HG03439 (cell line): Measurements from ENCODE around the gene KCNQ1.

Source experiments
- ATAC-seq: cut with Tn5 transposase; IDR thresholded peaks from one replicate; pipeline ENCODE4 v1.9.1; 2021; ENCODE audit warnings: mild to moderate bottlenecking, moderate library complexity; ENCODE audit not compliant: unreplicated experiment

Gene KCNQ1

DNA sequence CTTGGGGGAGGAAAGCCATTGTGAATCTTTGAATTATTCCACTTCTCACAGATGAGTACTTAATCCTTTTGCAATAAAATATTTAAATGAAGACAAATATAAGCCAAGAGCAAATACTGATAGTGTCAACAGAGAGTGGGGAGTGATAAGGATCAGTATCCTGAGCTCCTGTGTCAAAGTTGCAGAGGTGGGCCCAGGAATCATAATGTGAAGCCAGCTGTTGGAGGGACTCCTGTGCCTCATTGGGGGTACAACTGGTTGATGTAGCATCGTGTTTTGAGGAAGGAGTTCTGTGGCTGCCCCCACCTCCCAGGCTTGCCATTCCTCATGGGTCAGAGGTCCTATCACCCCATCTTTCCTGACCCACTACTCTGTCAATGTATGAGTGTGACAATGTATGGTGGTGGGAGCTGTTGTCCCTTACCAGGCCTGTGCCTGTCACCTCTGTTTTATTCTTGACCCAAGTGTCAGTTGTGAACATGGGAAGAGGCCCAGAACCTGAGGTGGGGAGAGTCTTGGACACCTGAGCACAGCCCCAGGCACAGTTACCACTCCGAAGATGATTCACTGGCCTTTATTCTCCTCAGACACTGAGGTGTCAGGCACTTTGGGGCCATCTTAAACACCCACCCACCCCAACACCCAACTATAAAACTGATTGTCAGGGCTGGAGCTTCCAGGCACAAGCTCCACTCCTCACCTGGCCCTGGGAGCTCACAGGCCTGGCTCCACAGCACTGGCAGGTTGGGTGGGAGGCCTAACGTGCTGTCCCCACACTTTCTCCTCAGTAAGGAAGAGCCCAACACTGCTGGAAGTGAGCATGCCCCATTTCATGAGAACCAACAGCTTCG, 216.6 kb downstream of the KCNQ1 start:
- ATAC-seq = no peak

DNA sequence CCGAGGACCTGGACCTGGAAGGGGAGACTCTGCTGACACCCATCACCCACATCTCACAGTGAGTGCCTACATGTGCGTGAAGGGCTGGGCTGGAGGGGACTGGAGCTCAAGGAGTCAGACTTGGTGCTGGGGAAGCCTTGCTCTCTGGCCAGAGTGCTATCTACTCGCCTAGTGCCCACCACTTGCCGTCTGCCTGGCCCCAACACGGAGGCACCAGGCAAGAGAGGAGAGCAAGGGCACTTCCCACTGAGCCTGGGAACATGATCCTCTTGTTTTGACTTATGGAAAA, 217.2 kb downstream of the KCNQ1 start:
- ATAC-seq = no peak

DNA sequence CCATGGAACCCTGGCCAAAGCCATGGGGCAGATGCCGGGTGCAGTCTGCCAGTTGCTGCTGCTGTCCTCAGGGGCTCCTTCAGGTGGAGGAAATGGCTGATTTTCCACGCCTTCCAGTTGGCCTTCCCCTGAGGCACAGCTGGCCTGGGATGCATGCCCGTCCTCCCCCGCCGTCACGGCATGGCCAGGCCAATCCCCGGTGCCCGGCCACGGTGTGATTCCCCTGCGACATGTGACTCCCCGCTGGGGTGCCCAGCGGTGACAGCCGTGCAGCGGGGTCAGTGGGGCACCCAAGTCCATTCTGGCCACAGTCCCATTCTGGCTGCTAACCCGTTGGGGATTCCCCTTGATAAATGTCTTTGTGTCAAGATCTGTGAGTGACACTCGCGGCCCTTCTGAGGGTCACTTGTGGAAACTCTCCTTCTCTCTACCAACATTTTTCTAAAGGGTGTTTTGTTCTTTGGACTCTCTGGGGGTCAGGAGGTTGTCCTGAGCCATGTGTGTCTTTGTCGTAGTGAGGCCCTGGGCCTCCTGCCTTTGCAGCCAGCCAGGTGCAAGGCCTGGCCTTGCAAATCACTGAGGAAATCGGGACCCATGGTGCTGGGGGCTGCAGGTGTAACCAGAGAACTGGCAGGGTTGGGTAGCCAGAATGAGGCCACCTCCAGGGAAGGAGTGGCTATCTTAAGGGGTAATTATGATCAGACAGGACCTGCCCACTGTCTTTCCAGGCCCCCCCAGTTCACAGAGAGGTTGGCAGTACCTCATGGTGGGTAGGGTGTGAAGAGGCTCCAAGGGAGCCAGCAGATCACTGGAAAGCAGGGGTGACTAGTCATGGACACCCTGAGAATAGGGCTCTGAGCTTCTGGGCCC, 217.9 kb downstream of the KCNQ1 start:
- ATAC-seq = no peak

DNA sequence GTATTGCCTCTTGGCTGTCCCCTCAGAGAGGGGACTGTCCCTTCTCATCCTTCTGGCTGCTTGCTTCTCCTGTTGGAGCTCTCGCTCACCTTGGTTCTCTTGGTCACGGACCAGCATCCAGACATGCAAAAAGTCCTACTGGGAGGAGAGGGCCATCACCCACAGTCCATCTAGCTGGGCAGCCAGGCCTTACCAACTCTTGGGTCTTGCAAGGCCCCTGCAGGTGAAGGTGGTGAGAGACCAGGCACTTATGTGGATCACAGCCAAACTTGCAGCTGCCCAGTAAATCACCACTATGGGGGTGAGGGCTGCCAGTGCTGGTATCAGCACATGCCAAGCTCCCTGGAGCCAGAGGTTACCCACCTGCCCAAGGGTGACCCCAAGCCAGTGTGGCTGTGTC, 218.7 kb downstream of the KCNQ1 start:
- ATAC-seq = no peak

DNA sequence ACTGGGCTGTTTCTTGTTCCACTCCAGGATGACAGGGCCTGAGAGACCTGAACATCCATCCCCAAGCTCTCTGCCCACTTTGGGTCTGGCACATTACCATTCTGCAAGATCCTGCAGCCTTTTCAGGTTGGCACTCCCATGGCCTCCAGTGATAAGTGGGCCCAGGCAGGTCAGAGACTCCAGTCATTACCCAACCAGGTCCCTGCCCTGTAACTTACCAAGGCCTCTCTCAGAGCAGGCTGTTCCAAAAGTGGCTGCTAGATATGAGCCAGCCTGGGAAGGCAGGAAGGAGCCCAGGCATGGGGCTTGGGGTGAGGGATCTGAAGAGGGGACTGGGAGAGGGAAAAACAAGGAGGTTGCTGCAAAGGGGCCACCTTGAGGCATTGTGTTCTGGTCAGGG, 219.1 kb downstream of the KCNQ1 start:
- ATAC-seq = no peak

DNA sequence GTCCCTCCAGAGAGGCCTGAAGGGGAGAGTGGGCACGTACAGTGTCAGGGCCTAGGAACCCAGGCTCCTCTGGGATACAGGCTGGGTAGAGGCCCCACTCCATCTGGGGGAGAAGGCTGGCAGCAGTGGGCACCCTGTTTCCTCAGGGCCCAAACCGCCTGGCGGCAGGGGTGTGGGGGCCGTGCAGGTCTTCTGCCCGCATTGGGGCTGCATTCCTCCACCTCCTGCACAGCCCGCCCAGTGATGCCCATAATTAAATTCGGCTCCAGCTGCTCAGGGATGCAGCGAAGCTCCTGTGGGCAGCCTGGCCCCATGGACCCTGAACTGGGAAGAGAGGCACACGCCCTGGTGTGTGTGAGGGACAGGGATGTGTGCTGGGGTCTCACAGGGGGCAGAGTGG, 219.6 kb downstream of the KCNQ1 start:
- no peak for ATAC-seq

DNA sequence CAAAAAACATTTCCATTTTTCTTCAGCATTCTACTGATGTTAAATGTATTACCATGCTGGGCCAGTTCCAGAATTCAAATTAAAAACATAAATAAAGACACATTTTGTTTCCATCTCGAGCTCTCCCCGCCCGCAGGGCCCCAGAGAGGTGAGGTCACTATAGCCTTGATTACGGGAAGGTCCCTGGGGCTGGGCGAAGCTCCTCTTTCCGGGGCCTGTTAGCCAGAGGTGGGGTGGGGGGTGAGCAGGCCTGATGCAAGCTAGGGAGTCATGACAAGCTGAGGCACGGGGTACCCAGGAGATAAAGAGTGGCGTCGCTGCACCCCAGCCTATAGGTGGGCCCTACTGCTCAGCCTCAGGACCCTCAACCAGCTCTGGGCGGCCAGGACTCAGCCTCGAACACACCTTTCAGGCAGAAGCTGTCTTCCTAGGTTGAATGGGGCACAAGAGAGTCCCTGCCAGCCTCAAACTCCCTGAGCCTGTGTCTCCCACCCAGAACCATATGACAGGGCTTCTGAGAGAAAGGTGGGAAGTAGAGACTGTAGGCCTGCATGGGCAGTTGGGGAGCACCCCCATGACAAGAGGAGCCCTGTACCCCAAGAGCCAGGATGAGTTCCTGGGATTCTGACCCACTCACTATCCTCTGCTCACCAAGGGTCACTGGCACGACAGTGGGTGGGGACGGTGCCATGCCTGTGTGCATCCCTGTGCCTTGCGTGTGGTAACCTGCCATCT, 220.2 kb downstream of the KCNQ1 start:
- ATAC-seq = no peak

DNA sequence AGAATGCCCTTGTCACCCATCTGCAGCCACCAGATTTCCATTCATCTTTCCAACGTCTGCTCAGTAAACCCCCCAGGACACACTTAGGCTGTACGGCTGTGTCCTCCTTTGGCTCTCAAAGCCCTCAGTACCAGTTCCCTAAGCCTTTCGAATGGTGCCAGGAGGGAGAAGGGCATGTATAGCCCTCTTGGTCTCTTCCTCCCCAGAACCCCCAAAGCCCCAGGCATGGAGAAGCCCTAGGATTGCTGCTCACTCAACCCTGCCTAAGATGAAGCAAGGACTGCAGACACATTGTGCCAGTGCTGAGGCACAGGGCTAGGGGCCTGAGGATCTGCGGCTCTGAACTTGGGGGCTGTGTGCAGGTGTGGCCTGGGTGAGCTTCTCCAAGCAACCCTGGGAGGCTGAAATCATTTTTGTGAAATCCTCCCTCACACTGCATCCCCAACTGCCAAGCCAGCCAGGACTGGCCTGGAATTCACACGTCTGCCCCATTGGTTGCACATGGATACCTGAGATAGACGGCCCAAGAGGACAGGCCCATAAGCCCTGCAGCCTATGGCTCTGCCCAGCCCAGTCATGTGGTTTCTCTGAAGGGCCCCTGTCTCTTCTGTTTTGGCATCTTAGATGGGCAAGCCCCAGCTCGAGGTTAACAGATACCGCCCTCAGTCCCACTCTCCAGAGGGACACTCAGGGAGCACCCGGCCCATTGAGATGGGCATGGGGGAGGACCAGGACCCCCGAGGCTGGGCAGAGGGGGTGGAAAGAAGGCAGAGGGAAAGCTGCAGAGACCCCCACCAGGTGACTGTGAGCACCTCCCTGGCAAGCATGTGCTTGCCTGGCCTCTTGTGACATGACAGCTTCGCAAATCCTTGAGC, 221.0 kb downstream of the KCNQ1 start:
- no peak for ATAC-seq

DNA sequence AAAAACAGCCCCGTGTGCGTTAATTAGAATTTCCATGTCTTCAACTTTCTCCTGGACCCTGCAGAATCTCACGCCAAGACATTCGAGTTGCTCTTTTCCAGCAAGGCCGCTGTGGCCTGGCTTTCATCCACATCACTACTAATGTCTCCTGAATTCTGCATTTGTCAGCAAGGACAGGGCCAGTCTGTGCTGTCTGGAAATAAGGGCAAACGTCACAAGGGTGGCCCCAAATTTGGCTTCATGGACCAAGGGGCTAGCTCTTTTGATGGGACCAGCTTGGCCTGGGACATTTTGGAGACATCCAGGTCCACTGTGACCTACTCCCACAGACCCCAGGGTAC, 221.6 kb downstream of the KCNQ1 start:
- ATAC-seq = no peak

DNA sequence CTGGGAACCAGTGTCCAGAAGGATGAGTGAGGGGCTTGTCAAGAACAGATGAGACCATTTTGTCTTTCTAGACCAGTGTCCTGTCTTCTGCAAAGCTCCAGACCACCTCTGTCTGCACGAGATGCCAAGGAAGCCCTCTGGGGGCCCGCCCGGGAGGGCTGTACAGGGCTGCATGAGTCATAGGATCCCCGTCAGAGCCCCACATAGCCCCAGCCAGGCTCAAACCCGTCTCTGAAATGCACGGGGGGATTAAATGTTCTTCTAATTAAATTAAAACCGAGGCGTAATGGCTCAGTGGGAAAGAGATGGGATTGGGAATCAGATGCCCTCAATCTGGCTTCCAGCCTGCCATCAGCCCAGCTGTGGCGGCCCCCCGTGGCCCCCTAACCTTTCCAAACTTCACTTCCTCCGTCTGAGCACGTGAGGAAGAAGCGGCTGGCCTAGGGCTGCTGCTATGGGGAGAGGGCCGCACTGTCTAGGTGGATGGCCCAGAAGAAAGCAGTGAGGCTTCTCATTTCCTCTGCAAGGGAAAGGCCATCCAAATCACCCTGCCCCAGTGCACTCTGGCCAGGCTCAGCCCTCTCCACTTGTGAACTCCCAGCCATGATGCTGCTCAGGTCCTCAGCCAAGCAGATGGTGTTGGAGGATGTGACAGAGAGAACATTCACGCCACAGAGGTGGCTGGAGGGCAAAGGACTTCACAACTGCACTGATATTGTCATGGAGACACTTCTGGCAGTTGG, 222.2 kb downstream of the KCNQ1 start:
- ATAC-seq = no peak

DNA sequence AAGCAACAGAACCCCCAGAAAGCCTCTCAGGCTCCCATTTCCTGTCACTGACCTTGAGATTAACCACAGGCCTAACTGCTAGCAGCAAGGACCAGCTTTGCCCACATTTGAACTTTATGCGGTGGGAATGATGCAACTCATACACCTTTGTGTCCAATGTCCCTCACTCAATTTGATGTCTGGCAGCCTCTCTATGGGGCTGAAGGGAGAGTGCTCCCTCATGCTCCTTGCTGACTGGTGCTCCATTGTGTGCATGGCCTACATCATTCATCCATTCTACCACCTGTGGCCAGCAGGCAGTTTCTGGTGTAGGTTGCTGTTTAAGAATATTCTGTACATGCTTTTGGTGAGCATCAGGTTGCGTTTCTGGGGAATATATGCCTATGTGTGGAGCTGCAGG, 223.1 kb downstream of the KCNQ1 start:
- no peak for ATAC-seq

DNA sequence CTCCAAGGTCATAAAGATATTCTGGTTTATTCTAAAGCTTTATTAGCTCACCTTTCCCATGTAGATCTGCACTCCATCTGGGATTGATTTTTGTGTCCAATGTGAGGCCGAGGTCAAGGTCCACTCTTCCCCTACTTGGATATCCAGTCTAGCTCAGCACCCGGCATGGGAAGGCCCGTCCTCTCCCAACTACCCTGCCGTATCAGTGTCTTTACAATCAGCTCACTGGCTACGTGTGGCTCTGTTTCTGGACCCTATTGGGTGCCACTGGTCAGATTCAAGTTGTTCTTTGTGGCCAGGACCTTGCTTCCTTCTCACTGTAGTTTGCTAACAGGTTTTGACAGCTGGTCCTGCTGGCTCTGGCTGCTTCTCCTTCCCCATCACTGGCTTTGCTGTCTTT, 224.1 kb downstream of the KCNQ1 start:
- no peak for ATAC-seq

DNA sequence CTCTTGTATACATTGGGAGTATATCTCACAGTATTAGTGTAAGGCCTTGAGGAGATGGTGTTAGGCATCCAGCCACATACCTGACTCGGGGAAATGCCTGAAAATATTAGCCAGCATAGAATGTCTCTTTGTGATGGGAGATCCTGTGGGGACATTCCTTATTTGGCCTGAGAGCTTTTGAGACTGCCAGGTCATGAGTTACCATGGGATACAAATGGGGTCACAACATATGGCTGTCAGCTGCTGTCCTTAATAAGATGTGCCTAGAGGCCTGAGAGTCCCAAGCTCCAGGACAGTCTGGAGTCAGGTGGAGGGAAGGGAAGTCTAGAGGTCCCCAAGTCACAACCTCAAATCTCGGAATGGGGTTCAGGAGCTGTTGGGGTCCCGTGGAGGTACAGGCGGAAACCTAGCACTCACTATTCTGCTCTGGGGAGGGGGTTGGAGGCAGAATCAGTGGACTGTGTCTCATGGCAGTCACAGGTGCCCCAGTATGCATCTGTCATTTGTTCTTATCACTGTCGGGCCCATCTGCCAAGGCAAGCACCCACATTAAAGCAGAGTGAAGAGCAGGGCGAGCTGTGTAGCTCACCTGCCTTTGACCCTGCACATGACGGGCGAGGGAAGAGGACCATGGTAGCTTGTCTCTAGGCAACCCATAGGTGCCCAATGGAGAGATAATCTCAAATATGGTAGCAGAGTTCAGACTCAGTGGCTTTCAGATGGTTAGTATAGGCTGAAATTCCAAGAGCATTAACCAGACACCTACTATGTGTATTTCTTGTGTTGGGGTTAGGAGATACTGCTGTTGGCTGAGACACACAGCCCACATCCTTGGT, 225.0 kb downstream of the KCNQ1 start:
- ATAC-seq = no peak

DNA sequence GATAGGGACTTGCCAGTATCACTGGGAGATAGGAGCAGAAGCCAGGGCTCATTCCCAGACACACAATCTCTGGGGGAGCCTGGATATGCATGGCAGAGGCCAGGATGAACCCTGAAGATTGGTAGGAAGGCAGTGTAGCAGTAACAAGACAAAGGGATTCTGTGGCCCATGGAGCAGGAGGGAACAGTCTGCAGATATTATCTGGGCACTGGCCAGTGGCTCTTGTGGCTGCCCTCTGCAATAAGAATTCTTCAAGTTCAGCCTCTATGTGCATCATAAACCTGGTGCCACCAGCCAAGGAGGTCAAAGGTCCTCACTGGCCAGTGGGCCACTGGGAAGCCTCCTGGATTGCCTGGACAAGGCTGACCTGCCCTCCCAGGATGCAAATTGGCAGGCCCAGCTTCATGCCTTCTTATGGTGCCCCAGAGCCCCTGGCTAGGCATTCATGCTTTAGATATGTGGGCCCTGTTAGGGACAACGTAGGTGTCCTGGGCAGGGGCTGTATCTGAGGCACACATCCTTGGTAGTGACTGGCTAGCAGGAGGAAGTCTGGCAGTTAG, 225.8 kb downstream of the KCNQ1 start:
- no peak for ATAC-seq

DNA sequence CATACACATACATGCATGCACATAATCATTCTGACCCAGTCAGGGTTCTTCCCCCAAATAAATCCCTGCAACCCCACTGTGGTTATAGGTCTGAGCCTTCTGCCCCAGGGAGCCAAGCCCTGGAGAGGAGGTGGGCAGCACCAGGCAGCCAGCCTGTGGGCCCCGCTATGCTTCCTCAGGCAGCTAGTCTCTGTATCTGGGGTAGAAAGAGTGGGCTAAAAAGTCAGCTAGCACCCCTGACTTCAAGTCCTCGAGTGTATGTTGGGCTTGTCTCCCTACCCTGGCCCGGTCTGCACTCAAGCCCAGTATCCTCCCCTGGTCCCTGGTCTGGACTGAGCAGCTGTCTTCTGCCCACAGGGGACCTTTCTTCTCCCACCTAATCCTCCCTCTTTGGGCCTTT, 226.9 kb downstream of the KCNQ1 start:
- ATAC-seq = no peak

DNA sequence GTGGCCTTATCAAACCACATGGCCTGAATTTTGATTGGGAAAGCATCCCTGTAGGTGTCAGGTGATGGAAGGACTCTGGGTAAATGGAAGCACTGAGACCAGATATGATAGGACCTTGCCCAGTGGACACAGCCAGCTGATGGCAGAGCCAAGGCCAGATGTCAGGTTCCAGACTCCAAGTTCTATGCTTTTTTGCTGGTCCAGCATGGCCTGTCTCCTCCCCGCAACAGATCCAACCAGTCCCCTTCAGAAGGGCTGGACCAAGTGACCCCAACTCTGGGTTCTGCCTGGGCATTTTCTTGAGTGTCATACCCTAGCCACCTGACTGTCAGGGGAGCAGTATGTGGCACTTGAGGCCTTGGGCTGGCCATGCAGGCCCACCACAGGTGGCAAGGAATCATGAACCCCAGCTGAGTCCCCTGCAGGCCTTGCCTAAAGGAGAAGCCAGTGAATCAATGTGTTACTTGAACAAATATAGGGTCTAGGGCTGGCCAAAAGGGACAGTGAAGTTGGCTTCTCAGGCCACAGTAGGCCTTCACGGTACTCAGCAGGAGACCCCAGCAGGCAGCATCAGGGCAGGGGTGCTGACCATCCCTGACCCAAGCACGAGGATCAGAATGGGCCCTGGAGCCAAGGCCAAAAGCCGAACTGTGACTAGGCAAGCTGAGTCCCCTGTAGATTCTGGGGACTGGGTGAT, 227.9 kb downstream of the KCNQ1 start:
- ATAC-seq = no peak

DNA sequence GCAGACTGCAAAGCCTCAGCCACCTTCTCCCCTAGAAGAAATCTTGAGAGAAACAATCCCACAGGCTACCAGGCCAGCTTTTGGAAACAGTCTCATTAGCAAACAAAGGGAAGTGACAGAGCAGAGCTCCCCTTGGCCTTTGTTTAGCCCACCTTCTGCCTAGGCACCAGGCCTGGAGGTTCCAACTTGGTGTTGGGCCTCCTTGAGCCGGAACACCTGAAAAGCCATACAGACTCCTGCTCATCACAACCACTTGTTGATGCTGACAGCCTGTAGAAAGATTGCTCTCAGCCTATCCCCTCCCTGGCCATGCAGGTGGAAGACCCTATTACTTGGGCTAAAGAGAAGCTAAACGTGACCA, 228.4 kb downstream of the KCNQ1 start:
- ATAC-seq = no peak

DNA sequence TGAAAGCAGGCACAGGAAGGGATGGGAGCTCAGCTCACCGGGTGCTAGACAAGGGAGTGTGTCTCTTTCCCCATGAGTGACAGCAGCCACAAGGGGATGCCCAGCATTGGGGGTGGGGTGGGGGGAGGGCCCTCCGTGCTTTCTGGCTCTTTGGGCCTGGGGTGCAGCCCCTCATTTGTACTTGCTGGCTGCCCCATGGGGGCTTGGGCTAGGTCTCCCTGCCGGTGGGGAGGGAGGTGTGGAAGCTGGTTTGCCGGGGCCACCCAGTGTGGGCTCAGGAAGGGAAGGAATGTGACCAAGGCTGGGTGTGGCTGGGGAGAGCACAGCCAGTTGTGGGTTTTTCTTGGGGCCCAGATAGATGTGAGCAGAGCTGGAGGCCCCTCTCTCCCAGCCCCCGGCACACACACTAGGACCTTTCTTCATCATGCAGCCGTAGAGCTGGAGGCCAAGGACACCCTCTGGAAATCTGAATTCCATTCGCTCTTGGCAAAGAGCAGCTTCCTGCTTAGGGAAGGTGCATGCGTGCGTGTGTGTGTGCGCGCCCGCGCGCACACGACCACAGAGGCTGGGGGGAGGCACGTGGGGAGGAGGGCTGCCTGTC, 229.2 kb downstream of the KCNQ1 start:
- ATAC-seq = no peak
